ENCODE measurements around the gene KIF6. TPM values are rescaled to one million over a fixed set of nuclear protein-coding genes. Genes with fewer than 3 reads are reported as not detected.

Gene KIF6
- total RNA-seq, 1 experiment from 2014 or later: not detected

GRCh38 chr6:39420300-39421265 lies 304.6 kb downstream of the KIF6 start:
- Histone ChIP-seq H3K9me2 (ENCODE audit: insufficient read depth) (no peaks in the 10 kb centered on the region), H3K27ac (ENCODE audit: low read depth, low read length) (no peak overlapping the region), H3K27me3 (ENCODE audit: insufficient read depth, low read length) (peaks cover 8% of the 10 kb centered on the region; the same call in 1 of the 2 replicates), H3K79me2 (ENCODE audit: insufficient read depth, low read length) (no peaks in the 10 kb centered on the region), H3K4me2 (ENCODE audit: low read length) (no peak overlapping the region), H3K9me3 (ENCODE audit: control insufficient read depth in 1 of 2, insufficient read depth in 1 of 2, low read depth in 1 of 2, low read length in 2 of 2) (no peaks in the 10 kb centered on the region), H2AFZ (ENCODE audit: low read depth, low read length, poor library complexity, severe bottlenecking) (no peak overlapping the region), H3K36me3 (ENCODE audit: control insufficient read depth in 1 of 2, insufficient read depth in 2 of 2, low read length in 2 of 2) (no peaks in the 10 kb centered on the region), H3K4me3 (replicated peaks in 1 of 2; ENCODE audit: low read depth in 1 of 2, low read length in 2 of 2) (no peak overlapping the region), H3K4me1 (ENCODE audit: control insufficient read depth in 1 of 2, insufficient read depth in 2 of 2, low read length in 2 of 2) (peaks cover 0 to 7% of the 10 kb centered on the region in 2 experiments; a peak in 1 of 4 replicates), H3K9ac (ENCODE audit: low read length) (no peak overlapping the region), H4K20me1 (ENCODE audit: insufficient read depth) (no peaks in the 10 kb centered on the region)
- intact Hi-C loops (cut with micrococcal nuclease): no loop called here
- ChIA-PET RAD21 (ENCODE audit: low non-redundant PET in 1 of 2, low total read pairs in 2 of 2, uncharacterized antibody in 2 of 2, unreplicated experiment in 2 of 2) (no interaction called here), POLR2A (no interaction called here), CTCF (no interaction called here)
- no TSS peak for BruUV-seq (replicated peaks)
- DNase-seq (ENCODE audit: low read depth, low spot score) (no peak), ATAC-seq (no peak)
- TF ChIP-seq EZH2phosphoT487 (IDR thresholded peaks at IDR 0.05; ENCODE audit: borderline replicate concordance) (no peak), EGR1 (IDR thresholded peaks at IDR 0.05; ENCODE audit: low read depth) (no peak), POLR2AphosphoS5 (IDR thresholded peaks at IDR 0.05; ENCODE audit: low read depth, low read length) (no peak), ZBTB33 (IDR thresholded peaks at IDR 0.05; ENCODE audit: extremely low read depth, insufficient replicate concordance, low read length) (no peak), SIN3A (IDR thresholded peaks at IDR 0.05; ENCODE audit: low read depth) (no peak), ZFX (IDR thresholded peaks at IDR 0.05) (no peak), YY1 (IDR thresholded peaks at IDR 0.05; ENCODE audit: extremely low read depth, insufficient replicate concordance, low read depth, low read length) (no peak), SP1 (IDR thresholded peaks at IDR 0.05; ENCODE audit: low read depth) (no peak), CBX3 (IDR thresholded peaks at IDR 0.05; ENCODE audit: low read depth) (no peak), ATF3 (IDR thresholded peaks at IDR 0.05) (no peak), ELF1 (IDR thresholded peaks at IDR 0.05; ENCODE audit: borderline replicate concordance, low read depth) (no peak), REST (IDR thresholded peaks at IDR 0.05; ENCODE audit: low read depth) (no peak), CTCF (IDR thresholded peaks at IDR 0.05 in 2 of 3, conservative IDR thresholded peaks at IDR 0.05 in 1 of 3; ENCODE audit: borderline replicate concordance in 1 of 3, insufficient read depth in 1 of 3, low read depth in 2 of 3, low read length in 2 of 3) (no peak), FOSL1 (IDR thresholded peaks at IDR 0.05; ENCODE audit: low read depth) (no peak), TCF7L2 (IDR thresholded peaks at IDR 0.05; ENCODE audit: borderline replicate concordance, extremely low read depth, insufficient read depth, insufficient read length) (no peak)
